IPS-18c (cell line): ENCODE results near the gene FRMD6.
"Not testable (repeated sequence)": the region's sequence is repeated elsewhere in the genome, so short reads cannot be mapped to it uniquely, and the experiment has no call there.

Experiments used
- H3K4me3 ChIP-seq: 2 replicates; pipeline ENCODE4 v1.7.0; 2013; ENCODE audit warnings: low read depth, mild to moderate bottlenecking, low read length, moderate library complexity; ENCODE audit not compliant: insufficient read depth
- H3K9me3 ChIP-seq: one replicate; pipeline ENCODE4 v1.6.1; 2013; ENCODE audit warnings: mild to moderate bottlenecking, low read length, moderate library complexity; ENCODE audit not compliant: control insufficient read depth, insufficient read depth

FRMD6 gene

GRCh38 chr14:51727526-51727925, 75.8 kb downstream of the FRMD6 start:
- H3K9me3 ChIP-seq: no peaks in the 10 kb centered on the region
- H3K4me3 ChIP-seq: no peak overlapping the region

DNA sequence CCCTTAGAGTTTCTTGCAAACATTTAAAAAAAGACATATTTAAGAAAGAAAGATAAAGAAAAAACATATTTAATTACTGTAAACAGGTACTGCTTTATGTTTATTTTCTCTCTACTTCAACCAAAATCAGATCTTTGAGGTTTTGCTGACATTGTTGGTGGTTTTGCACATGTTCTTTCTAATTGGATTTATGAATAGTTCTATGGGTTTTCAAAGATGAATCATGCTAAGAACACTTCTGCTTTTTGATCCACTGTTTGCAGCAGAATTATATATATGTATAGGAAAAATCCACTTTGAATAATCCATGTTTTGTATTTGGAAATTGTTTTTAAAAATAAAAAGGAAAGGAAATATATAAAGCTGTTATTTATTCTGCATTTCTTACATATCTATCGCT, 78.4 kb downstream of the FRMD6 start:
- Histone ChIP-seq H3K9me3 (no peaks in the 10 kb centered on the region), H3K4me3 (no peak overlapping the region)

DNA sequence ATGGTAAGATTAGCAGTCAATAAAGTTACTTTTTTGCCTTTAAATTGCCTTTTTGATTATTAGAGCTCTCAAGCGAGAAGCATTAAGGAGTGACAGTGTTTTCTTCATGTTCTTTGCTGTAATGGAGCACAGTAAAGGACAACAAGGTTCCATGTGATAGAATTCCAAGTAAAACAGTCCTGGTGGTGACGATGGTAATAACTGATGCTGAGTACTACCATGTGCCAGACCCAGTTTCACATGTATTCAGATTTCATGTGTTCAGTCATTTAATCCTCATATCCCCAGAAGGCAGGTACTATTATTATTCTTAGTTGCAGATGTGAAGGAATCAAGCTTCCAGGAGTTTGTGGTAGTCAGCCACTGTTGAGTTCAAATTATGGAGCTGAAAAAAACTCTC, 79.0 kb downstream of the FRMD6 start:
- no peak overlapping the region for H3K4me3 ChIP-seq
- no peaks in the 10 kb centered on the region for H3K9me3 ChIP-seq

DNA sequence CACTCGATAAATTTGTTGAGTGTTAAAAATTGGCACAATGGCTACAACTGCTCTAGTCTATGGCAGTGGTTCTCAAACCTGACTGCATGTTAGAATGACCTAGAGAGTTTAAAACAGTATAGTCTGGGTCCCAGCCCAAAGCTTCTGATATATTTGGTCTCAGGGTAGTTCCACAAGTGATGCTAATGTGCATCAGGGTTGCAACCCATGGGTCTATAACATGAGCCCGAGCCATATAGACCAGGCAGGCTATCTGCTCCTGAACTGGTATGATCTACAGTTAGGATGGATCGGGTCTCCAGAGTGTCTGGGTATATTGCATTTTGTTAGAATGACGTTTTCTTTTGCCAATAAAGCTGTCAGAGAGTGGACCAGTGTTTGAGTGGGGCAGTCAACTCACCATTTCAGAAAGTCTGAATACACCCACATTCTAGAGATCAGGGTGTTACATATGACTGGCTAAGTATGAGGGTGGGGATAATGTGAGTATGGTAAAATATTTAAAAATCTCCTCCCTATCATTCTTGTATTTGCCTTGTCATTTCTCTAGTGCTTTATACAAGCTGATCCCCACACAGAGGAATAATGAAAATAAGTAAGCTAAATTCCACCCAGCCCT, 80.9 kb downstream of the FRMD6 start:
- no peaks in the 10 kb centered on the region for H3K9me3 ChIP-seq
- H3K4me3 ChIP-seq: no peak overlapping the region

- Histone ChIP-seq H3K4me3 (no peak overlapping the region), H3K9me3 (no peaks in the 10 kb centered on the region)
Observed at GRCh38 chr14:51733147-51733546, 81.4 kb downstream of the FRMD6 start.

DNA sequence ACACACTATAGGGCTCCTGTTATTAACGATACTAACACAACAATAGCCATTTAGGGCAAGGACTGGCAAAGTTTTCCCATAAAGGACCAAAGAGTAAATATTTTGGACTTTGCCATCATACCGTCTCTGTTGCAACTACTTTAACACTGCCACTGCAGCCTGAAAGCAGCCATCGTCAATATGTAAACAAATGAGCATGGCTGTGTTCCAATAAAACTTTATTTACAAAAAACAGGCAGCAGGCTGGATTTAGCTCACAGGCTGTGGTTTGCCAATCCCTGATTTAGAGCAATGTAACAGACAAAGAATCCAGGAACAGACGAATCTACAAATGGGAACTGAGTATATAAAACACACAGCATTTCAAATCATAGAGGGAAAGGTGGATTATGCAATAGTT, 84.1 kb downstream of the FRMD6 start:
- H3K9me3 ChIP-seq: no peaks in the 10 kb centered on the region
- no peak overlapping the region for H3K4me3 ChIP-seq

DNA sequence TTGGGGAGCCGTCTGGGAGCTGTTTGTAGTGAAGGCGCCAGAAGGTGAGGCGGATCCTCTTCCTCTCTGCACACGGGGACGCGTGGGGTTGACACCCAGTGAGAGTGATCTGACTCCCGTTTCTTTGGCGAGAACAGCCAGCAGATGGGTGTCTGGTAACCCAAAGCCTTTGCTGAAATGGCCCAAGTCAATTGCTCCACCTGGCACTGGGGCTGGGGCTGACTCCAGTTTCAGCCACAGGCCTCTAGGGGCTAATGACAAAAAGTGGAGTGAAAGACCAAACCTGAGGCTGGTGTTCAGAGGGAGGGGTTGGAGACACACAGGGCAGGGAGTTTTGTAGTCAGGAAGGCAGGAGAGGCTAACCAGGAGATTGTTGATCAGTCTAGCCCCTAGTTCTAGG, 87.0 kb downstream of the FRMD6 start:
- no peak overlapping the region for H3K4me3 ChIP-seq
- H3K9me3 ChIP-seq: no peaks in the 10 kb centered on the region

DNA sequence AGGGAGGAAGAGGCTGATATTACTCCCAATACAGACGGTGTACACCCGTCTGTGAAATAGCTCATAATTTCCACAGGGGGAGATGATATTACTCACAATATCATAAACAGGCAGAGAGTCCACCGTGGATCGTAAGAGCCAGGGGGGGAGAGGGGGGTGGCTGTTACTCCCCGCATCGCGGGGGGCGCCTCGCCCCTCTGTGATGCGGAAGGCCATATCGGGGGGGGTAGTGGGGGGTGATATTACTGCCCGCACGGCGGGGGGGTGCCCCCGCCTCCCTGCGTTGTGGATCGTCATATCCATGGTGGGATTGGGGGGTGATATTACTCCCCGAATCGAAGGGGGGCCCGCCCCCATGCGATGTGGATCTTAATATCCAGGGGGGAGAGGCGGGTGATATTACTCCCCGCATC, 91.9 kb downstream of the FRMD6 start:
- Histone ChIP-seq H3K9me3 (no peaks in the 10 kb centered on the region), H3K4me3 (no peak overlapping the region)

- Histone ChIP-seq H3K4me3 (no peak overlapping the region), H3K9me3 (no peaks in the 10 kb centered on the region)
Observed at GRCh38 chr14:51744372-51745130, 92.8 kb downstream of the FRMD6 start.

GRCh38 chr14:51746823-51747222, 95.1 kb downstream of the FRMD6 start:
- H3K9me3 ChIP-seq: not testable (repeated sequence)

DNA sequence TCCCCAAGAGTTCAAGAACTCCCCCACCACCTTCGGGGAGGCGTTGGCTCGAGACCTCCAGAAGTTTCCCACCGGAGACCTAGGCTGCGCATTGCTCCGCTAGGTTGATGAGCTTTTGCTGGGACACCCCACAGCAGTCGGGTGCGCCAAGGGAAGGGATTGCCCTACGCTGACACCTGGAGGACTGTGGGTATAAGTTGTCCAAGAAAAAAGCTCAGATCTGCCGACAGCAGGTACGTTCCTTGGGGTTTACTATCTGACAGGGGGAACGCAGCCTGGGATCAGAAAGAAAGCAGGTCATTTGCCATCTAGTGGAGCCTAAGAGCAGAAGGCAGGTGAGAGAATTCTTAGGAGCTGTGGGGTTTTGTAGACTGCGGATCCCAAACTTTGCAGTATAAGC, 98.8 kb downstream of the FRMD6 start:
- H3K9me3 ChIP-seq: no peaks in the 10 kb centered on the region
- H3K4me3 ChIP-seq: no peak overlapping the region

More at GRCh38 chr14:51746823-51747222, 95.1 kb downstream of the FRMD6 start:
- H3K4me3 ChIP-seq: not testable (repeated sequence)

DNA sequence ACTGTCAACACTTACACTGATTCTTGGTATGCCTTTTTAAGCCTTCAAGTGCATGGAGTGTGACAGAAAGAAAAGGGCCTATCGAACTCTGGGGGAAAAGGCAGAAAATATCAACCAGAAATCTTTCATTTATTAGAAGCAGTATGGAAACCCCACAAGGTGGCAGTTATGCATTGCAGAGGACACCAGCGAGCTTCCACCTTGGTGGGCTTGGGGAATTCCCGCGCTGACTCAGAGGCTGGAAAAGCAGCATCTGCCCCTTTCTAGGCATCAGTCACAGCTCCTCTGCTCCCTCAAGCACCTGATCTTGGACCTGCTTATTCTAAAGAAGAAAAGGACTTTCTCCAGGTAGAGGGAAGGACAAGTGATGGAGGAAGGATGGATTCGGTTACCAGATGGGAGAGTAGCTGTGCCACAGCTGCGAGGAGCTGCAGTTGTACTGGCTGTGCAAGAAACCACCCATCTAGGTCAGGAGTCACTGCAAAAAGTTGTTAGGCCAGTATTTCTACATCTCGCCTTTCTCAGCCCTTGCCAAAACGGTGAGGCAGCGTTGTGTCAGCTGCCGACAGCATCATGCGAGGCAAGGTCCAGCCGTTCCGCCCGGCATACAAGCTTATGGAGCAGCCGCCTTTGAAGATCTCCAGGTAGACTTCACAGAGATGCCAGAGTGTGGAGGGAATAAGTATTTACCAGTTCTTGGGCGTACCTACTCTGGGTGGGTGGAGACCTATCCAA, 100.1 kb downstream of the FRMD6 start:
- H3K4me3 ChIP-seq, H3K9me3 ChIP-seq: not testable (repeated sequence)

GRCh38 chr14:51757756-51758155, 106.0 kb downstream of the FRMD6 start:
- H3K9me3 ChIP-seq, H3K4me3 ChIP-seq: not testable (repeated sequence)

DNA sequence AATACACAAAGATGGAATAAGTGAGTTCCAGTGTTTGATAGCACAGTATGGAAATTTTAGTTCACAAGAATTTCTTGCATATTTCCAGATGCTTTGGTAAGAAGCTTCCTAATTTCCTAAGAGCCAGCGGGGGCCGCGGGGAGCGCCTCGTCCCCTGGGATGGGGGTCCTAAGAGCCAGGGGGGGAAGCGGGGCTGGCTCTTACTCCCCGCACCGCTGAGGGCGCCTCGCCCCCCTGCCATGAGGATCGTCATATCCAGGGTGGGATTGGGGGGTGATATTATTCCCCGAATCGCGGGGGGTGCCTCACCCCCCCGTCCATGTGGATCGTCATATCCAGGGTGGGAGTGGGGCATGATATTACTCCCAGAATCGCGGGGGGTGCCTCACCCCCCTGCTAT, 108.2 kb downstream of the FRMD6 start:
- Histone ChIP-seq H3K9me3 (no peaks in the 10 kb centered on the region), H3K4me3 (no peak overlapping the region)

DNA sequence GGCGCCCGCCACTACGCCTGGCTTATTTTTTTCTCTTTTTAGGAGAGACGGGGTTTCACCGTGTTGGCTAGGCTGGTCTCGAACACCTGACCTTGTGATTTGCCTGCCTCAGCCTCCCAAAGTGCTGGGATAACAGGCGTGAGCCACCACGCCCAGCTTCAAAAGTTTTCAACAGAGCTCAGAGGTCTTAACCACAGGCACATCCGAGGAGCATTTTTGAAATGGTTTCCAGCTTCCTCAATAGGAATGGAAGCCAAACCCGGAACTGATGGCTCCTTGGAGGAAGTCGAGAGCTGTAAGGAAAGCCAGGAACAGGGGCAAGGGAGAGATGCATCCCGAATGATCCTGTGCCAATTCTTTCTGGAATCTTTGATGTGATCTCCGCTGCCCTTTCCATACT, 114.0 kb downstream of the FRMD6 start:
- not testable (repeated sequence) for H3K9me3 ChIP-seq, H3K4me3 ChIP-seq

- not testable (repeated sequence) for H3K4me3 ChIP-seq, H3K9me3 ChIP-seq
Observed at GRCh38 chr14:51766586-51766985, 114.9 kb downstream of the FRMD6 start.

GRCh38 chr14:51769261-51769660, 117.6 kb downstream of the FRMD6 start:
- not testable (repeated sequence) for H3K4me3 ChIP-seq, H3K9me3 ChIP-seq

DNA sequence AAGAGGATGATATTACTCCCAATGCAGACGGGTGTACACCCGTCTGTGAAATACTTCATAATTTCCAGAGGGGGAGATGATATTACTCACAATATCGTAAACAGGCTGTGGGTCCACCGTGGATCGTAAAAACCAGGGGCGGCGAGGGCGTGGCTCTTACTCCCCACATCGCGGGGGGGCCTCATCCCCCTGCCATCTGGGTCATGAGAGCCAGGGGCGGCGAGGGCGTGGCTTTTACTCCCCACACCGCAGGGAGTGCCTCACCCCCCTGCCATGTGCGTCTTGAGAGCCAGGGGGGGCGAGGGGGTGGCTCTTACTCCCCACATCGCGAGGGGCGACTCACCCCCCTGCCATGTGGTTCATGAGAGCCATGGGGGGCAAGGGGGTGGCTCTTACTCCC, 122.5 kb downstream of the FRMD6 start:
- H3K9me3 ChIP-seq: no peaks in the 10 kb centered on the region
- no peak overlapping the region for H3K4me3 ChIP-seq
